ENCODE results near the gene STX10. TPM values are rescaled to one million over a fixed set of nuclear protein-coding genes. Genes with fewer than 3 reads are reported as not detected.

The STX10 gene
- total and polyA plus RNA-seq, 9 of the 15 experiments (the other 6 are each of a cell fraction or from before 2014, with no cell fraction given): 0.51 to 66.3 (median 31.0) TPM

DNA sequence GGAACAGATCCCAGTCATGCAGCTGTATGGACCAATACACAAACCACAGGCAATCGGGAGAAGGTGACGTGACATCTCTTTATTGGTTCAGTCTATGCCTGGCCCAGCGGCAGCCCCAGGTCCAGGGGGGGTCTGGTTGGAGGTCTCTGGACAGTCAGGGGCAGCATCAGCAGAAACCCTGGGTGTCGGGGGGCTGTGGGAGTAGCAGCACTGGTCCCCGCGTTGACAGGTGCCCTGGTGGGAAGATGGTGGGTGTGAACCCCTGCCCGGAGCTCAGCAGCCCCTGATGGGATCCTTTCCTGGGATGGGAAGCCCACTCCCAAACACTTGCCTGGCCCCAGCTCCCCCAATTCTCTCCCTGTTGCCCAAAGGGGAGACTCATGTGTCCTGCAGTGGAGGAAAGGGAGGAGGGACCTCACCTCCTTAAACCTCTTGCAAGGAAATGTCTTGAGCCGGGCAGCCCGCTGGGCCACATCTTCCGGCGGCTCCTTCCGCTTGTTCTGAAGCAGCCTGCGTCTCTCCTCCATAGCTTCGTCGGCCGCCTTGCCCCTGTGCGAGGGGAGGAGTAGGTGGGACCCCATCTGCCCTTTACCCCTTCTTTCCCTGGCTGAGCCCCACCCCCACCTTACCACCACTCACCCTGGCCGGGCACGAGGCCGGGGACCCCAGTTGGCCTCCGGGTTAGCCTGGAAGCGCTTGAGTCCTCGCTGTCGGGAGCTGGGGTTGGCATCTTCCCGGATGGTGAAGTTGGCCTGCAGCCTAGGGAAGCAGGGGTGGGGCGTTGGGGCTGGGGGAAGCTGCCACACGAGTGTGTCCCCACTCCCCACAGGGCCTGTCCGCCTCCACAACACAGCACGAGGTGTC is 45.1 kb downstream of the STX10 start:
- Histone ChIP-seq H3K27ac (ENCODE audit: extremely low read depth, low read depth, low read length) (peak overlapping the region; percentile 98), H3K4me3 (no peak overlapping the region), H2AFZ (ENCODE audit: low read depth, low read length) (0 out of 2 replicates have a peak overlapping the region, but pooled peaks have one; percentile 81), H3K9me1 (ENCODE audit: control insufficient read depth, insufficient read depth, low read length) (no peaks in the 10 kb centered on the region), H3K4me2 (ENCODE audit: insufficient read depth, low read length) (peak overlapping the region; percentile 36; the same call in 1 of the 2 replicates), H3K9me3 (replicated peaks; ENCODE audit: control insufficient read depth, insufficient read depth, low read depth, low read length) (no peaks in the 10 kb centered on the region), H3K79me2 (ENCODE audit: control insufficient read depth, insufficient read depth, low read length) (peaks cover 37% of the 10 kb centered on the region), H3K9ac (ENCODE audit: insufficient read depth in 1 of 2, low read depth in 2 of 2, low read length in 2 of 2) (peak overlapping the region; percentile 43 to 78; a peak in 3 of 4 replicates), H3K27me3 (ENCODE audit: control insufficient read depth in 2 of 2, insufficient read depth in 2 of 2, low read length in 2 of 2) (no peaks in the 10 kb centered on the region), H3K4me1 (replicated peaks in 1 of 2; ENCODE audit: control insufficient read depth in 2 of 2, insufficient read depth in 2 of 2, low read length in 2 of 2) (peaks cover 16 to 48% of the 10 kb centered on the region in 2 experiments), H3K36me3 (ENCODE audit: control insufficient read depth, insufficient read depth, low read length) (peaks cover 55% of the 10 kb centered on the region), H4K20me1 (replicated peaks; ENCODE audit: control insufficient read depth, insufficient read depth, low read length) (no peaks in the 10 kb centered on the region)
- POLR2A ChIA-PET: interaction anchor here (0.6 to 2.1 kb wide), 8 partner anchors 9 to 1753 kb away, joined by 3 to 10 read pairs (median 4); no protein-coding TSS in a partner anchor
- CTCF ChIA-PET (ENCODE audit: low intra/inter-chr PET ratio): interaction anchor here (1.3 kb wide), 1 partner anchor 127 kb away, joined by 4 read pairs; no protein-coding TSS in a partner anchor
- no peak for ATAC-seq
- intact Hi-C loops (cut with micrococcal nuclease): loop anchor here (10.0 kb wide), 1 partner anchor 130 kb away; no protein-coding TSS in a partner anchor
- no peak for DNase-seq (ENCODE audit: extremely low read depth in 1 of 4, low spot score in 3 of 4)
- TF ChIP-seq, protein P1, sequence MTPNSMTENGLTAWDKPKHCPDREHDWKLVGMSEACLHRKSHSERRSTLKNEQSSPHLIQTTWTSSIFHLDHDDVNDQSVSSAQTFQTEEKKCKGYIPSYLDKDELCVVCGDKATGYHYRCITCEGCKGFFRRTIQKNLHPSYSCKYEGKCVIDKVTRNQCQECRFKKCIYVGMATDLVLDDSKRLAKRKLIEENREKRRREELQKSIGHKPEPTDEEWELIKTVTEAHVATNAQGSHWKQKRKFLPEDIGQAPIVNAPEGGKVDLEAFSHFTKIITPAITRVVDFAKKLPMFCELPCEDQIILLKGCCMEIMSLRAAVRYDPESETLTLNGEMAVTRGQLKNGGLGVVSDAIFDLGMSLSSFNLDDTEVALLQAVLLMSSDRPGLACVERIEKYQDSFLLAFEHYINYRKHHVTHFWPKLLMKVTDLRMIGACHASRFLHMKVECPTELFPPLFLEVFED (CRISPR knock-in tag; conservative IDR thresholded peaks at IDR 0.05): no peak
- TF ChIP-seq, protein P2, sequence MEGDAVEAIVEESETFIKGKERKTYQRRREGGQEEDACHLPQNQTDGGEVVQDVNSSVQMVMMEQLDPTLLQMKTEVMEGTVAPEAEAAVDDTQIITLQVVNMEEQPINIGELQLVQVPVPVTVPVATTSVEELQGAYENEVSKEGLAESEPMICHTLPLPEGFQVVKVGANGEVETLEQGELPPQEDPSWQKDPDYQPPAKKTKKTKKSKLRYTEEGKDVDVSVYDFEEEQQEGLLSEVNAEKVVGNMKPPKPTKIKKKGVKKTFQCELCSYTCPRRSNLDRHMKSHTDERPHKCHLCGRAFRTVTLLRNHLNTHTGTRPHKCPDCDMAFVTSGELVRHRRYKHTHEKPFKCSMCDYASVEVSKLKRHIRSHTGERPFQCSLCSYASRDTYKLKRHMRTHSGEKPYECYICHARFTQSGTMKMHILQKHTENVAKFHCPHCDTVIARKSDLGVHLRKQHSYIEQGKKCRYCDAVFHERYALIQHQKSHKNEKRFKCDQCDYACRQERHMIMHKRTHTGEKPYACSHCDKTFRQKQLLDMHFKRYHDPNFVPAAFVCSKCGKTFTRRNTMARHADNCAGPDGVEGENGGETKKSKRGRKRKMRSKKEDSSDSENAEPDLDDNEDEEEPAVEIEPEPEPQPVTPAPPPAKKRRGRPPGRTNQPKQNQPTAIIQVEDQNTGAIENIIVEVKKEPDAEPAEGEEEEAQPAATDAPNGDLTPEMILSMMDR (IDR thresholded peaks at IDR 0.05 in 2 of 3, conservative IDR thresholded peaks at IDR 0.05 in 1 of 3; ENCODE audit: insufficient read depth in 2 of 3, low read depth in 1 of 3, low read length in 3 of 3): peak in 1 of 3 experiments; percentile 32; a peak in 1 of 6 replicates
- WGBS (ENCODE audit: insufficient coverage, low coverage, missing lambda C conversion rate): 86% methylated on average over 19 of the region's 29 CpGs
- BruUV-seq (replicated peaks): no TSS peak
- in situ Hi-C loops (cut with MboI): no loop called here
- no peak for FAIRE-seq

Measured in K562 (cell line).